Endothelial cell of umbilical vein (primary cell): ENCODE results near the gene CNP. TPM values are rescaled to one million over a fixed set of nuclear protein-coding genes. Genes with fewer than 3 reads are reported as not detected.
"Not testable (repeated sequence)": the region's sequence is repeated elsewhere in the genome, so short reads cannot be mapped to it uniquely, and the experiment has no call there.

Experiments used
- BruUV-seq: library from RNA; stranded (reverse); fragments of 400-500 nt; replicated peaks from 2 replicates; lab custom pipeline; 2021; lab: Mats Ljungman, UMichigan
- CTCF ChIA-PET: fragments of 300-600, 350-600 bp; sonication (Branson Sonifier 250); formaldehyde crosslinking; loops from one replicate; lab custom pipeline; 2021; ENCODE audit warnings: antibody characterized with exemption, inconsistent platforms; lab: Charles Lee
- POLR2A ChIA-PET: fragments of 300-600, 350-600 bp; sonication (Branson Sonifier 250); formaldehyde crosslinking; loops from one replicate; lab custom pipeline; 2021; ENCODE audit warnings: antibody characterized with exemption, inconsistent platforms; lab: Charles Lee
- DNase-seq: peaks from one replicate; pipeline ENCODE4 v3.0.0-alpha.2; 2011; ENCODE audit warnings: low read depth, low spot score
- FAIRE-seq: peaks from 2 replicates; lab custom pipeline; 2011; peaks lifted over from hg19 to GRCh38; lab: Jason Lieb, UNC
- H2AFZ ChIP-seq: 2 replicates; pipeline ENCODE4 v1.6.0; 2012; ENCODE audit warnings: low read depth, low read length, control low read depth, inconsistent platforms
- H3K27ac ChIP-seq: 2 replicates; pipeline ENCODE4 v1.5.1; 2011; ENCODE audit warnings: low read depth, mild to moderate bottlenecking, control low read depth, low read length, moderate library complexity; ENCODE audit not compliant: insufficient read depth
- H3K27me3 ChIP-seq, 2 experiments: 2 replicates each; pipeline versions ENCODE4 v1.6.0 to v1.6.1; 2011; ENCODE audit warnings: low read length in 2 of 2, mixed read lengths in 1 of 2; ENCODE audit not compliant: control insufficient read depth in 2 of 2, insufficient read depth in 2 of 2
- H3K36me3 ChIP-seq, 2 experiments: 2 replicates in 1 of 2; 3 replicates in 1 of 2; pipeline ENCODE4 v1.5.1; 2011; ENCODE audit warnings: low read length in 2 of 2, mild to moderate bottlenecking in 1 of 2, moderate library complexity in 1 of 2; ENCODE audit not compliant: control insufficient read depth in 2 of 2, insufficient read depth in 2 of 2; ENCODE audit errors: extremely low read depth in 1 of 2
- H3K4me1 ChIP-seq: 3 replicates; pipeline ENCODE4 v1.5.1; 2011; ENCODE audit warnings: mild to moderate bottlenecking, low read length; ENCODE audit not compliant: control insufficient read depth, insufficient read depth; ENCODE audit errors: extremely low read depth
- H3K4me2 ChIP-seq: 2 replicates; pipeline ENCODE4 v1.6.1; 2011; ENCODE audit warnings: low read length, control low read depth, mixed read lengths; ENCODE audit not compliant: insufficient read depth
- H3K4me3 ChIP-seq, 3 experiments: fragments of 200-600 bp in 1 of 3; sonication (generic), shearing (Covaris generic) in 1 of 3; replicated peaks in 1 of 3; 2 replicates each; pipeline ENCODE4 v1.5.1; 2011 to 2016; ENCODE audit warnings: control low read depth in 3 of 3, low read length in 3 of 3, mild to moderate bottlenecking in 2 of 3, inconsistent platforms in 1 of 3, low read depth in 1 of 3, moderate library complexity in 1 of 3; ENCODE audit not compliant: insufficient read depth in 1 of 3
- H3K79me2 ChIP-seq: 2 replicates; pipeline ENCODE4 v1.6.0; 2012; ENCODE audit warnings: low read length, inconsistent platforms; ENCODE audit not compliant: control insufficient read depth, insufficient read depth
- H3K9ac ChIP-seq: replicated peaks from 2 replicates; pipeline ENCODE3; 2011; ENCODE audit warnings: low read length, control low read depth; ENCODE audit not compliant: insufficient read depth; ENCODE audit errors: extremely low read depth
- H3K9me1 ChIP-seq: replicated peaks from 3 replicates; pipeline ENCODE4 v1.6.0; 2011; ENCODE audit warnings: mild to moderate bottlenecking, low read length; ENCODE audit not compliant: control insufficient read depth, insufficient read depth; ENCODE audit errors: extremely low read depth
- H3K9me3 ChIP-seq: replicated peaks from 2 replicates; pipeline ENCODE4 v1.5.1; 2012; ENCODE audit warnings: low read length, inconsistent platforms; ENCODE audit not compliant: control insufficient read depth, insufficient read depth
- H4K20me1 ChIP-seq: replicated peaks from 2 replicates; pipeline ENCODE3; 2011; ENCODE audit warnings: mild to moderate bottlenecking, low read length; ENCODE audit not compliant: control insufficient read depth, insufficient read depth; ENCODE audit errors: extremely low read depth
- EZH2 ChIP-seq: IDR thresholded peaks from 2 replicates; pipeline ENCODE4 v1.6.1; 2012; ENCODE audit warnings: borderline replicate concordance, low read depth, mild to moderate bottlenecking, moderate library complexity, low read length, inconsistent platforms; ENCODE audit not compliant: severe bottlenecking
- FOS ChIP-seq: IDR thresholded peaks from 2 replicates; pipeline ENCODE4 v1.6.1; 2011; ENCODE audit warnings: mild to moderate bottlenecking, low read length, moderate library complexity, borderline replicate concordance; ENCODE audit not compliant: insufficient read depth
- GATA2 ChIP-seq: IDR thresholded peaks from 2 replicates; pipeline ENCODE4 v1.7.0; 2011; ENCODE audit warnings: low read depth, mild to moderate bottlenecking, moderate library complexity, mixed read lengths, low read length; ENCODE audit not compliant: insufficient read length, insufficient read depth
- JUN ChIP-seq: IDR thresholded peaks from 2 replicates; pipeline ENCODE4 v1.6.1; 2011; ENCODE audit warnings: borderline replicate concordance, low read depth; ENCODE audit not compliant: insufficient read length, insufficient read depth
- MAX ChIP-seq: IDR thresholded peaks from 2 replicates; pipeline ENCODE4 v1.6.1; 2011; ENCODE audit not compliant: insufficient read depth, insufficient read length
- MYC ChIP-seq: IDR thresholded peaks from one replicate; pipeline ENCODE4 v1.6.1; 2011; ENCODE audit warnings: mild to moderate bottlenecking, low read depth, low read length
- POLR2A ChIP-seq: IDR thresholded peaks from 2 replicates; pipeline ENCODE4 v1.6.1; 2012; ENCODE audit warnings: low read depth, mild to moderate bottlenecking, control low read depth, low read length
- POLR2AphosphoS5 ChIP-seq: IDR thresholded peaks from 2 replicates; pipeline ENCODE4 v1.6.1; 2012; ENCODE audit warnings: low read depth, mild to moderate bottlenecking, control low read depth, low read length, moderate library complexity; ENCODE audit not compliant: insufficient read depth
- dilution Hi-C: fragments of 300-500 bp; cut with MboI; formaldehyde crosslinking; loops from one replicate; pipeline ENCODE4 v1.15.0; 2019; ENCODE audit warnings: low sequenced_read_pairs; ENCODE audit not compliant: extremely low pct_ligation_motif_present
- intact Hi-C: fragments of 100-400 bp; cut with micrococcal nuclease; formaldehyde crosslinking; loops from one replicate; pipeline ENCODE4 v1.10.0; 2022
- polyA plus RNA-seq, 4 experiments: library from polyadenylated mRNA; depleted of rRNA in 3 of 4; stranded (reverse) in 3 of 4; unstranded in 1 of 4; fragments of >200 nt; gene quantifications; 2 replicates each; pipeline versions ENCODE4 v1.2.1 to v1.2.3, GENCODE V29; 2011 to 2012; ENCODE audit warnings: missing spikeins in 1 of 4
- total RNA-seq: library from RNA; stranded (reverse); gene quantifications from 2 replicates; pipeline ENCODE4 v1.2.3, GENCODE V29; 2021
- TF ChIP-seq, protein P1 (sequence below), 2 donors: IDR thresholded peaks; 1 replicate in 1 of 2; 2 replicates in 1 of 2; pipeline ENCODE4 v1.5.1; 2011; ENCODE audit warnings: low read length in 2 of 2, mild to moderate bottlenecking in 2 of 2, moderate library complexity in 2 of 2, control low read depth in 1 of 2, inconsistent platforms in 1 of 2, low read depth in 1 of 2; ENCODE audit not compliant: insufficient read depth in 1 of 2; ENCODE audit errors: extremely low read depth in 1 of 2

Gene CNP
- total and polyA plus RNA-seq, 2 donors (not counting 3 experiments of a cell fraction or from before 2014, with no cell fraction given) = 49.4 to 84.9 TPM

- intact Hi-C loops = loop anchor here (1.0 kb wide), 3 partner anchors 11 to 87 kb away; partner anchors contain the start of gene DNAJC7
- BruUV-seq = TSS peak; percentile 90
- CTCF ChIA-PET = interaction anchor here (0.6 to 3.3 kb wide), 17 partner anchors 9 to 339 kb away, joined by 3 to 28 read pairs (median 4); partner anchors contain the start of genes ACLY, CNP and NKIRAS2
- TF ChIP-seq FOS (no peak), MAX (no peak), POLR2AphosphoS5 (peak; percentile 72), GATA2 (no peak), EZH2 (no peak), JUN (peak; percentile 7), MYC (peak; percentile 17), POLR2A (peak; percentile 84)
- TF ChIP-seq, protein P1, sequence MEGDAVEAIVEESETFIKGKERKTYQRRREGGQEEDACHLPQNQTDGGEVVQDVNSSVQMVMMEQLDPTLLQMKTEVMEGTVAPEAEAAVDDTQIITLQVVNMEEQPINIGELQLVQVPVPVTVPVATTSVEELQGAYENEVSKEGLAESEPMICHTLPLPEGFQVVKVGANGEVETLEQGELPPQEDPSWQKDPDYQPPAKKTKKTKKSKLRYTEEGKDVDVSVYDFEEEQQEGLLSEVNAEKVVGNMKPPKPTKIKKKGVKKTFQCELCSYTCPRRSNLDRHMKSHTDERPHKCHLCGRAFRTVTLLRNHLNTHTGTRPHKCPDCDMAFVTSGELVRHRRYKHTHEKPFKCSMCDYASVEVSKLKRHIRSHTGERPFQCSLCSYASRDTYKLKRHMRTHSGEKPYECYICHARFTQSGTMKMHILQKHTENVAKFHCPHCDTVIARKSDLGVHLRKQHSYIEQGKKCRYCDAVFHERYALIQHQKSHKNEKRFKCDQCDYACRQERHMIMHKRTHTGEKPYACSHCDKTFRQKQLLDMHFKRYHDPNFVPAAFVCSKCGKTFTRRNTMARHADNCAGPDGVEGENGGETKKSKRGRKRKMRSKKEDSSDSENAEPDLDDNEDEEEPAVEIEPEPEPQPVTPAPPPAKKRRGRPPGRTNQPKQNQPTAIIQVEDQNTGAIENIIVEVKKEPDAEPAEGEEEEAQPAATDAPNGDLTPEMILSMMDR (IDR thresholded peaks at IDR 0.05; ENCODE audit: extremely low read depth in 1 of 2, insufficient read depth in 1 of 2, low read depth in 1 of 2, low read length in 2 of 2) = peak; percentile 44 to 59
- Histone ChIP-seq H3K27ac (peak within 1 kb of the TSS; percentile 50), H3K27me3 (peaks cover 0 to 3% of the 10 kb centered on the region in 2 experiments), H2AFZ (peak within 1 kb of the TSS; percentile 86), H3K9me1 (no peaks in the 10 kb centered on the region), H4K20me1 (no peaks in the 10 kb centered on the region), H3K79me2 (no peaks in the 10 kb centered on the region), H3K9me3 (no peaks in the 10 kb centered on the region), H3K4me2 (peak within 1 kb of the TSS; percentile 74), H3K36me3 (no peaks in the 10 kb centered on the region), H3K4me1 (peaks cover 8% of the 10 kb centered on the region), H3K9ac (peak within 1 kb of the TSS; percentile 37), H3K4me3 (peak within 1 kb of the TSS in 2 of 3 experiments; percentile 25 to 51)
- dilution Hi-C loops = no loop called here
- POLR2A ChIA-PET = interaction anchor here (0.7 to 1.5 kb wide), 3 partner anchors 12 to 27 kb away, joined by 3 to 6 read pairs (median 3); no protein-coding TSS in a partner anchor
- FAIRE-seq (peak; percentile 99), DNase-seq (peak; percentile 99)
These were observed 36.4 kb upstream of the CNP start, which contains the start of gene ODAD4 for GRCh38 chr17:41930009-41930832. ODAD4 (plus strand) TSS chr17:41930617; CDS start chr17:41930724, 107 bp downstream.

- H2AFZ ChIP-seq = peak overlapping the region; percentile 86
- ChIA-PET CTCF (interaction anchor here (0.6 to 3.3 kb wide), 17 partner anchors 9 to 338 kb away, joined by 3 to 28 read pairs (median 4); partner anchors contain the start of genes ACLY, CNP and NKIRAS2), POLR2A (interaction anchor here (0.7 to 0.8 kb wide), 2 partner anchors 13 to 27 kb away, joined by 3 read pairs; no protein-coding TSS in a partner anchor)
- H4K20me1 ChIP-seq, H3K9me3 ChIP-seq, H3K79me2 ChIP-seq, DNase-seq, FAIRE-seq, dilution Hi-C loops, H3K27me3 ChIP-seq, H3K9me1 ChIP-seq, BruUV-seq, H3K36me3 ChIP-seq, H3K4me1 ChIP-seq: not testable (repeated sequence)
- intact Hi-C loops = loop anchor here (1.0 kb wide), 3 partner anchors 11 to 87 kb away; partner anchors contain the start of gene DNAJC7
- H3K4me3 ChIP-seq = peak overlapping the region in 2 of 3 experiments; percentile 25 to 51
- H3K9ac ChIP-seq = peak overlapping the region; percentile 37
- H3K27ac ChIP-seq = peak overlapping the region; percentile 50
- H3K4me2 ChIP-seq = peak overlapping the region; percentile 74
These were observed 35.8 kb upstream of the CNP start for GRCh38 chr17:41930833-41931156.
